ENCODE measurements around the gene CDK8.

GRCh38 chr13:26219726-26220125 lies 34.2 kb upstream of the CDK8 start:
- TF ChIP-seq POLR2AphosphoS5 (IDR thresholded peaks at IDR 0.05; ENCODE audit: low read depth) = no peak
- no peak for TF ChIP-seq EZH2 (IDR thresholded peaks at IDR 0.05; ENCODE audit: low read depth, unreplicated experiment)
- no peak for TF ChIP-seq CTCF (conservative IDR thresholded peaks at IDR 0.05; ENCODE audit: low read depth in 2 of 2)
- TF ChIP-seq EZH2phosphoT487 (IDR thresholded peaks at IDR 0.05; ENCODE audit: unreplicated experiment) = no peak
- no peak for TF ChIP-seq CREB1 (CRISPR knock-in tag; IDR thresholded peaks at IDR 0.05; ENCODE audit: low read depth)
- TF ChIP-seq REST (IDR thresholded peaks at IDR 0.05; ENCODE audit: unreplicated experiment) = no peak
- no peak for TF ChIP-seq ZNF114 (CRISPR knock-in tag; IDR thresholded peaks at IDR 0.05)
- TF ChIP-seq ZNF462 (CRISPR knock-in tag; IDR thresholded peaks at IDR 0.05) = no peak
- TF ChIP-seq NANOG (IDR thresholded peaks at IDR 0.05; ENCODE audit: borderline replicate concordance) = no peak

Measured in GM23338 (cell line).